ENCODE results near the gene KRTAP20-4. TPM values are rescaled to one million over a fixed set of nuclear protein-coding genes. Genes with fewer than 3 reads are reported as not detected.

The KRTAP20-4 gene
- polyA plus RNA-seq, 1 donor from 2014 or later, result not detected

DNA sequence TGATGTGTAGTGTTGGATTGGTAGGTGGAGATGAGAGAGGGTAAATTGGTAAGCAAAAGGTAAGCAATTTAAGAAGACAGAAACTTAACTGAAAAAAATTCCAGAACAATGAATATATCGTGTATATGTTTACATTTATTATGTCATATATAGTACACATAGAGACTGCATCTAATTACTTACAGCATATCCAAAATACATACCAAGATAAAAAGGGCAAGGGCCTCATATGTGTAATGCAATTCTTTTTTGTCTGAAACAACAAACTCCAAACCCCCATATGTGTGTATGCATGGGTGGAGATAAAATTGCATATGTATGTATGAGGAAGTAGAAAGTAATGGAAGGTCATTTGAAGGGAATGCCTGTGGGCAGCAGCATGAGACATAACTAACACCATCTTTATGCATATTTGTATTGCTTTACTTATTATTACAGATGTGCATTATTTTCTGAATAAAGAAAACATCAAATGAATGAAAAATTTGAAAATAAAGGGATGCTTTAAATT lies 26.5 kb downstream of the KRTAP20-4 start:
- no peak overlapping the region for H2AFZ ChIP-seq (ENCODE audit: low read depth, low read length)
- H3K36me3 ChIP-seq (ENCODE audit: insufficient read depth, low read length), result no peaks in the 10 kb centered on the region
- no peaks in the 10 kb centered on the region for H3F3A ChIP-seq (ENCODE audit: insufficient read depth, low read length, poor library complexity, severe bottlenecking)

DNA sequence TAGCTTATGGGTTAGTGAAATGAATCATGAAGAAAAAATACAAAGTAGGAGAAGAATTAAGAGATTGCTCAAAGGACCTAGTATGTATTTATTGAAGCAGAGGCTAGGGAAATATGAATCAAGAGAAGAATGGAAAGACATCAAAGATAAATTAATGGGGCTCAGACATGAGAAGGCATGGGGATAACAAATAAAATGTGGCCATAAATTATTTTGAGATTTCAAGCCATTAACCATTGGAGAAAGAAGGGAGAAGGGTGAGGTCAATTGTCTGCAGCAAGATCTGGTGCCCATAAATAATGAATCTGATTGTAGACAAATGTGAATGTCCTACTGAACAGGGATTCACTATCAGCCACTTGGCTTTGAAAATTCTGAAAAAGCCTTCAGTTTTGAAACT lies 32.5 kb downstream of the KRTAP20-4 start:
- no peaks in the 10 kb centered on the region for H3K79me2 ChIP-seq (replicated peaks; ENCODE audit: insufficient read depth, low read length)
- H4K20me1 ChIP-seq (ENCODE audit: insufficient read depth), result no peaks in the 10 kb centered on the region
- no peak overlapping the region for H3K4me3 ChIP-seq (ENCODE audit: low read length)
- no peaks in the 10 kb centered on the region for H3F3A ChIP-seq (ENCODE audit: insufficient read depth, low read length, poor library complexity, severe bottlenecking)
- H3K4me2 ChIP-seq (ENCODE audit: low read length), result no peak overlapping the region
- H2AFZ ChIP-seq (ENCODE audit: low read depth, low read length), result no peak overlapping the region
- no peaks in the 10 kb centered on the region for H3K9me3 ChIP-seq (ENCODE audit: low read length)
- no peak overlapping the region for H3K27ac ChIP-seq (ENCODE audit: low read length)
- H3K9me2 ChIP-seq (ENCODE audit: insufficient read depth, low read length), result no peaks in the 10 kb centered on the region
- no peaks in the 10 kb centered on the region for H3K36me3 ChIP-seq (ENCODE audit: insufficient read depth, low read length)
- no peak overlapping the region for H3K9ac ChIP-seq (ENCODE audit: low read length)
- TF ChIP-seq EP300 (conservative IDR thresholded peaks at IDR 0.05; ENCODE audit: poor library complexity, severe bottlenecking), result no peak
- TF ChIP-seq POLR2AphosphoS5 (IDR thresholded peaks at IDR 0.05), result no peak
- TF ChIP-seq TAF1 (IDR thresholded peaks at IDR 0.05; ENCODE audit: low read depth), result no peak
- TF ChIP-seq EZH2 (IDR thresholded peaks at IDR 0.05; ENCODE audit: borderline replicate concordance, insufficient read depth, low read length, poor library complexity, severe bottlenecking), result no peak
- H3K27me3 ChIP-seq (ENCODE audit: insufficient read depth, low read depth, low read length), result no peaks in the 10 kb centered on the region

More for the DNA sequence above, 26.5 kb downstream of the KRTAP20-4 start:
- Histone ChIP-seq H4K20me1 (ENCODE audit: insufficient read depth) (no peaks in the 10 kb centered on the region), H3K4me3 (ENCODE audit: low read length) (no peak overlapping the region), H3K9ac (ENCODE audit: low read length) (no peak overlapping the region), H3K4me2 (ENCODE audit: low read length) (no peak overlapping the region), H3K79me2 (replicated peaks; ENCODE audit: insufficient read depth, low read length) (no peaks in the 10 kb centered on the region), H3K9me3 (ENCODE audit: low read length) (no peaks in the 10 kb centered on the region), H3K27me3 (ENCODE audit: insufficient read depth, low read depth, low read length) (no peaks in the 10 kb centered on the region), H3K9me2 (ENCODE audit: insufficient read depth, low read length) (no peaks in the 10 kb centered on the region), H3K27ac (ENCODE audit: low read length) (no peak overlapping the region)
- TF ChIP-seq MXI1 (conservative IDR thresholded peaks at IDR 0.05; ENCODE audit: poor library complexity, severe bottlenecking) (no peak), EP300 (conservative IDR thresholded peaks at IDR 0.05; ENCODE audit: poor library complexity, severe bottlenecking) (no peak), TAF1 (IDR thresholded peaks at IDR 0.05; ENCODE audit: low read depth) (no peak), RAD21 (conservative IDR thresholded peaks at IDR 0.05) (no peak)

DNA sequence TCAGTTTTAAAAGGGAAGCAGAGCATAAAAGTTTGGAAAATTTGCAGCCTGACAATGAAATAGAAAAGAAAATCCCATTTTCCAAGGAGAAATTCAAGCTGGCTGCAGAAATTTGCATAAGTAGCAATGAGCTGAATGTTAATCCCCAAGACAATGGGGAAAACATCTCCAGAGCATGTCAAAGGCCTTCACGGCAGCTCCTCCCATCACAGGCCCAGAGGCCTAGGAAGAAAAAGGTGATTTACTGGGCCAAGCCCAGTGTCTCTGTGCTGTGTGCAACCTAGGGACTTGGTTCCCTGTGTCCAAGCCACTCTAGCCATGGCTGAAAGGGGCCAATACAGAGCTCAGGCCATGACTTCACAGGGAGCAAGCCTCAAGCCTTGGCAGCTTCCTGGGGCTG lies 48.3 kb downstream of the KRTAP20-4 start:
- H3K27ac ChIP-seq (ENCODE audit: low read length), result no peak overlapping the region
- H3K9ac ChIP-seq (ENCODE audit: low read length), result no peak overlapping the region
- no peak overlapping the region for H3K4me2 ChIP-seq (ENCODE audit: low read length)
- no peak overlapping the region for H2AFZ ChIP-seq (ENCODE audit: low read depth, low read length)
- no peaks in the 10 kb centered on the region for H4K20me1 ChIP-seq (ENCODE audit: insufficient read depth)
- H3F3A ChIP-seq (ENCODE audit: insufficient read depth, low read length, poor library complexity, severe bottlenecking), result no peaks in the 10 kb centered on the region
- no peaks in the 10 kb centered on the region for H3K27me3 ChIP-seq (ENCODE audit: insufficient read depth, low read depth, low read length)
- H3K79me2 ChIP-seq (replicated peaks; ENCODE audit: insufficient read depth, low read length), result no peaks in the 10 kb centered on the region
- no peaks in the 10 kb centered on the region for H3K9me2 ChIP-seq (ENCODE audit: insufficient read depth, low read length)
- no peak overlapping the region for H3K4me3 ChIP-seq (ENCODE audit: low read length)
- TF ChIP-seq POLR2AphosphoS5 (IDR thresholded peaks at IDR 0.05) (no peak), SMC3 (conservative IDR thresholded peaks at IDR 0.05; ENCODE audit: poor library complexity) (no peak), EP300 (conservative IDR thresholded peaks at IDR 0.05; ENCODE audit: poor library complexity, severe bottlenecking) (no peak), RAD21 (conservative IDR thresholded peaks at IDR 0.05) (no peak), TAF1 (IDR thresholded peaks at IDR 0.05; ENCODE audit: low read depth) (no peak), MXI1 (conservative IDR thresholded peaks at IDR 0.05; ENCODE audit: poor library complexity, severe bottlenecking) (no peak), EZH2 (IDR thresholded peaks at IDR 0.05; ENCODE audit: borderline replicate concordance, insufficient read depth, low read length, poor library complexity, severe bottlenecking) (no peak)
- TF ChIP-seq, protein P1, sequence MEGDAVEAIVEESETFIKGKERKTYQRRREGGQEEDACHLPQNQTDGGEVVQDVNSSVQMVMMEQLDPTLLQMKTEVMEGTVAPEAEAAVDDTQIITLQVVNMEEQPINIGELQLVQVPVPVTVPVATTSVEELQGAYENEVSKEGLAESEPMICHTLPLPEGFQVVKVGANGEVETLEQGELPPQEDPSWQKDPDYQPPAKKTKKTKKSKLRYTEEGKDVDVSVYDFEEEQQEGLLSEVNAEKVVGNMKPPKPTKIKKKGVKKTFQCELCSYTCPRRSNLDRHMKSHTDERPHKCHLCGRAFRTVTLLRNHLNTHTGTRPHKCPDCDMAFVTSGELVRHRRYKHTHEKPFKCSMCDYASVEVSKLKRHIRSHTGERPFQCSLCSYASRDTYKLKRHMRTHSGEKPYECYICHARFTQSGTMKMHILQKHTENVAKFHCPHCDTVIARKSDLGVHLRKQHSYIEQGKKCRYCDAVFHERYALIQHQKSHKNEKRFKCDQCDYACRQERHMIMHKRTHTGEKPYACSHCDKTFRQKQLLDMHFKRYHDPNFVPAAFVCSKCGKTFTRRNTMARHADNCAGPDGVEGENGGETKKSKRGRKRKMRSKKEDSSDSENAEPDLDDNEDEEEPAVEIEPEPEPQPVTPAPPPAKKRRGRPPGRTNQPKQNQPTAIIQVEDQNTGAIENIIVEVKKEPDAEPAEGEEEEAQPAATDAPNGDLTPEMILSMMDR (IDR thresholded peaks at IDR 0.05; ENCODE audit: poor library complexity, severe bottlenecking), result no peak
- TF ChIP-seq, protein P2, sequence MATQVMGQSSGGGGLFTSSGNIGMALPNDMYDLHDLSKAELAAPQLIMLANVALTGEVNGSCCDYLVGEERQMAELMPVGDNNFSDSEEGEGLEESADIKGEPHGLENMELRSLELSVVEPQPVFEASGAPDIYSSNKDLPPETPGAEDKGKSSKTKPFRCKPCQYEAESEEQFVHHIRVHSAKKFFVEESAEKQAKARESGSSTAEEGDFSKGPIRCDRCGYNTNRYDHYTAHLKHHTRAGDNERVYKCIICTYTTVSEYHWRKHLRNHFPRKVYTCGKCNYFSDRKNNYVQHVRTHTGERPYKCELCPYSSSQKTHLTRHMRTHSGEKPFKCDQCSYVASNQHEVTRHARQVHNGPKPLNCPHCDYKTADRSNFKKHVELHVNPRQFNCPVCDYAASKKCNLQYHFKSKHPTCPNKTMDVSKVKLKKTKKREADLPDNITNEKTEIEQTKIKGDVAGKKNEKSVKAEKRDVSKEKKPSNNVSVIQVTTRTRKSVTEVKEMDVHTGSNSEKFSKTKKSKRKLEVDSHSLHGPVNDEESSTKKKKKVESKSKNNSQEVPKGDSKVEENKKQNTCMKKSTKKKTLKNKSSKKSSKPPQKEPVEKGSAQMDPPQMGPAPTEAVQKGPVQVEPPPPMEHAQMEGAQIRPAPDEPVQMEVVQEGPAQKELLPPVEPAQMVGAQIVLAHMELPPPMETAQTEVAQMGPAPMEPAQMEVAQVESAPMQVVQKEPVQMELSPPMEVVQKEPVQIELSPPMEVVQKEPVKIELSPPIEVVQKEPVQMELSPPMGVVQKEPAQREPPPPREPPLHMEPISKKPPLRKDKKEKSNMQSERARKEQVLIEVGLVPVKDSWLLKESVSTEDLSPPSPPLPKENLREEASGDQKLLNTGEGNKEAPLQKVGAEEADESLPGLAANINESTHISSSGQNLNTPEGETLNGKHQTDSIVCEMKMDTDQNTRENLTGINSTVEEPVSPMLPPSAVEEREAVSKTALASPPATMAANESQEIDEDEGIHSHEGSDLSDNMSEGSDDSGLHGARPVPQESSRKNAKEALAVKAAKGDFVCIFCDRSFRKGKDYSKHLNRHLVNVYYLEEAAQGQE (IDR thresholded peaks at IDR 0.05; ENCODE audit: borderline replicate concordance), result no peak
- H3K9me3 ChIP-seq (ENCODE audit: low read length), result no peaks in the 10 kb centered on the region
- no peaks in the 10 kb centered on the region for H3K36me3 ChIP-seq (ENCODE audit: insufficient read depth, low read length)
